Heart left ventricle (tissue), 13 donors: ENCODE data around the gene RSRP1.

Experiments
- CTCF ChIP-seq, 12 donors: fragments of 200-600 bp; sonication (generic) in 4 of 12; IDR thresholded peaks; one replicate each; pipeline versions ENCODE4 v1.5.0 to v1.8.0; 2018 to 2022; ENCODE audit warnings: antibody characterized with exemption in 12 of 12, mild to moderate bottlenecking in 5 of 12
- POLR2A ChIP-seq, 2 donors: fragments of 450-650 bp; IDR thresholded peaks; one replicate each; pipeline ENCODE4 v1.6.1; 2017; ENCODE audit warnings: antibody characterized with exemption in 2 of 2, mild to moderate bottlenecking in 2 of 2, moderate library complexity in 2 of 2
- donor health status: ischemic (EF 13 %, LVEDD 7.1; RV severe dilation, severe dysfunction).
- donor health status: DM: no; HTN: yes; CAD: no.
- donor health status: DM: no; HTN: no; CAD: no.
- donor health status: ischemic (EF 25% LVEDD 6.9; RV normal size, moderate dysfunction).
- donor health status: ischemic (EF 25% LVEDD 5.7; RV mildly dilated, moderate dysfunction).
- donor health status: ischemic (EF 35%, LVEDD 5.7; RV mildly dilated, moderate dysfunction).
- donor health status: nonischemic (EF 11% LVEDD 7.7; RV severe dilation, severe dysfunction).
- donor health status: DM: yes; HTN: yes; CAD: no.
- donor health status: PGD.
- donor health status: ischemic (EF 29% LVEDD 5.4; RV normal size, mild dysfunction).
- donor health status: nonischemic (EF 23%, LVEDD 6.1; RV moderate dilation, normal function).

DNA sequence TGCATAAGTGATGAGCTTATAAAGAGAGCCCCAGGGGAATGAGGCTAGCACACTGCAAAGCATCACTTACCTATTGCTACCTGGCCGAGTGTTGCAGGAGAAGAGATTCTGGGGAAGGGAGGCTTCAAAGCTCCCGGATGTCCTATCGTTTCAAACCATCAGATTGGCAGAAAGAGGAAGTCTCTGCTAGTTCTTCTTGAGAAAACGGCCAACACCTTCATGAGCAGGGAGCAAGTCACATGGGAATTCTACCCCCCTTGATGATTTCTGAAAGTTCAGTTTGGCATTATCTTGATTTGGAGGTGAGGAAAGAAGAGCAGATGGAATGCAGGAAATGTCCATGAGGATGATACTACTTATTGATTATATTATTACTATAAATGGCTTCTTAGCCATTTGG is 31.1 kb downstream of the RSRP1 start:
- TF ChIP-seq CTCF (IDR thresholded peaks at IDR 0.05) (no peak), POLR2A (IDR thresholded peaks at IDR 0.05) (no peak)
